Neural progenitor cell (in vitro differentiated cells): Measurements from ENCODE around the gene CDK10. TPM values are rescaled to one million over a fixed set of nuclear protein-coding genes. Genes with fewer than 3 reads are reported as not detected.
A peak's percentile ranks its signal among the peaks of the same experiment; 100 is the strongest.

Experiments used
- DNase-seq: peaks from one replicate; pipeline ENCODE4 v3.0.0-alpha.2; 2016; ENCODE audit warnings: low spot score
- H2AFZ ChIP-seq: fragments of 200-600 bp; sonication (generic); replicated peaks from 2 replicates; pipeline ENCODE4 v1.6.1; 2016; ENCODE audit warnings: antibody characterized with exemption
- H3F3A ChIP-seq: fragments of 200-600 bp; sonication (generic); 2 replicates; pipeline ENCODE4 v1.6.1; 2016; ENCODE audit warnings: antibody characterized with exemption, low read depth
- H3K27ac ChIP-seq: fragments of 200-600 bp; sonication (generic); 2 replicates; pipeline ENCODE4 v1.5.1; 2016; ENCODE audit warnings: mild to moderate bottlenecking
- H3K27me3 ChIP-seq: fragments of 200-600 bp; sonication (generic); 2 replicates; pipeline ENCODE4 v1.6.1; 2016; ENCODE audit warnings: mild to moderate bottlenecking, moderate library complexity
- H3K36me3 ChIP-seq: fragments of 200-600 bp; sonication (generic); 2 replicates; pipeline ENCODE4 v1.5.1; 2016
- H3K4me1 ChIP-seq: fragments of 200-600 bp; sonication (generic); 2 replicates; pipeline ENCODE4 v1.6.1; 2016; ENCODE audit warnings: mixed run types
- H3K4me2 ChIP-seq: fragments of 200-600 bp; sonication (generic); 2 replicates; pipeline ENCODE4 v1.6.1; 2016
- H3K4me3 ChIP-seq: fragments of 200-600 bp; sonication (generic); 2 replicates; pipeline ENCODE4 v1.5.1; 2016
- H3K79me2 ChIP-seq: fragments of 200-600 bp; sonication (generic); 2 replicates; pipeline ENCODE4 v1.6.1; 2016; ENCODE audit warnings: low read depth
- H3K9ac ChIP-seq: fragments of 200-600 bp; sonication (generic); 2 replicates; pipeline ENCODE4 v1.6.1; 2016
- H3K9me3 ChIP-seq: fragments of 200-600 bp; sonication (generic); 2 replicates; pipeline ENCODE4 v1.5.1; 2016; ENCODE audit warnings: low read depth
- H4K20me1 ChIP-seq: fragments of 200-600 bp; sonication (generic); 2 replicates; pipeline ENCODE4 v1.6.1; 2016; ENCODE audit warnings: low read depth
- H3K27ac Mint-ChIP-seq: 3 replicates; pipeline ENCODE4 v1.8.0; 2021; ENCODE audit warnings: mixed read lengths
- H3K27me3 Mint-ChIP-seq: 2 replicates; pipeline ENCODE4 v1.8.0; 2022; ENCODE audit warnings: low read depth, mild to moderate bottlenecking, inconsistent platforms, moderate library complexity, mixed read lengths; ENCODE audit not compliant: insufficient read depth
- H3K36me3 Mint-ChIP-seq: 3 replicates; pipeline ENCODE4 v1.8.0; 2021; ENCODE audit warnings: mixed read lengths
- H3K4me1 Mint-ChIP-seq: 3 replicates; pipeline ENCODE4 v1.8.0; 2021; ENCODE audit warnings: mixed read lengths
- H3K4me3 Mint-ChIP-seq: 3 replicates; pipeline ENCODE4 v1.8.0; 2021; ENCODE audit warnings: mild to moderate bottlenecking, moderate library complexity, mixed read lengths
- H3K9me3 Mint-ChIP-seq: 3 replicates; pipeline ENCODE4 v1.8.0; 2020; ENCODE audit warnings: mixed read lengths
- EZH2 ChIP-seq: fragments of 200-600 bp; sonication (generic); IDR thresholded peaks from 2 replicates; pipeline ENCODE4 v1.6.1; 2017; ENCODE audit warnings: antibody characterized with exemption, mild to moderate bottlenecking, moderate library complexity
- EZH2phosphoT487 ChIP-seq: fragments of 200-600 bp; sonication (generic); IDR thresholded peaks from 2 replicates; pipeline ENCODE4 v1.6.1; 2017; ENCODE audit warnings: antibody characterized with exemption
- total RNA-seq: library from RNA; depleted of rRNA; stranded (reverse); fragments of >200 nt; gene quantifications from 2 replicates; pipeline ENCODE4 v1.2.3, GENCODE V29; 2015; ENCODE audit warnings: low replicate concordance
- TF ChIP-seq, protein P1 (sequence below): fragments of 200-600 bp; sonication (generic); IDR thresholded peaks from 2 replicates; pipeline ENCODE4 v1.5.1; 2017; ENCODE audit warnings: antibody characterized with exemption, mild to moderate bottlenecking

The CDK10 gene
- total RNA-seq, 1 donor from 2014 or later, result 75.6 TPM

DNA sequence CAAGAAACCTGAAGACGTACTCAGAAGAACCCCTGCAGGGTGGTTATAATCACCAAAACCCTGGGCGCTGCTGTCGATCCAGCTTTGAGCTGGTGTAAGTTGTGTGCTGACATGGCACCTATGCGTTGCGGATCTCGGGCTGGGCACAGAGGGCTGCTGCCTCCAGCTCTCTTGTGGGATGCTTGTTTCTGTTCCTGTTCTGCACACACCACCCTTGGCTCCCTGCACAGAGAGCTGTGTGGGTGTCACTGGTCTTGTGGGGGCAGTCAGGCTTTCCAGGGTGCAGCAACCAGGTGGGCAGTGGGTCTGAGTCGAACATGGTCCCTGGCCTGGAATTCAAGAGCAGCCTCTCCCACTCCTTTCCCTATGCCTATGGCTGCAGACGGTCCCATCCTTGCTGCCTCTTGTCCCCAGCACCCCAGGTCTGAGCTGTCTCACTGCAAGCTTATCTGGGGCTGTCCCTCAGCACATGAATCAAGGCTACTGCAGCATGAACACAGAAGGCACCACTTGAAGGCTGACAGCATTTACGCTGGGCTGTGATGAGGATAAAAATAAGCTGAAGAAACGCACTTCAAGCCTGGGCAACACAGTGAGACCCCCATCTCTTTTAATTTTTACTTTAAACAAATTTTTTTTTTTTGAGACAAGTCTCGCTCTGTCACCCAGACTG is 55.0 kb downstream of the CDK10 start:
- Histone ChIP-seq H4K20me1 (no peaks in the 10 kb centered on the region), H2AFZ (no peak overlapping the region), H3K9ac (no peak overlapping the region), H3K27ac (no peak overlapping the region), H3K4me2 (no peak overlapping the region), H3F3A (no peaks in the 10 kb centered on the region), H3K9me3 (no peaks in the 10 kb centered on the region), H3K4me3 (no peak overlapping the region), H3K27me3 (no peaks in the 10 kb centered on the region), H3K79me2 (no peaks in the 10 kb centered on the region), H3K4me1 (no peaks in the 10 kb centered on the region), H3K36me3 (no peaks in the 10 kb centered on the region)
- no peaks in the 10 kb centered on the region for H3K9me3 Mint-ChIP-seq
- TF ChIP-seq, protein P1, sequence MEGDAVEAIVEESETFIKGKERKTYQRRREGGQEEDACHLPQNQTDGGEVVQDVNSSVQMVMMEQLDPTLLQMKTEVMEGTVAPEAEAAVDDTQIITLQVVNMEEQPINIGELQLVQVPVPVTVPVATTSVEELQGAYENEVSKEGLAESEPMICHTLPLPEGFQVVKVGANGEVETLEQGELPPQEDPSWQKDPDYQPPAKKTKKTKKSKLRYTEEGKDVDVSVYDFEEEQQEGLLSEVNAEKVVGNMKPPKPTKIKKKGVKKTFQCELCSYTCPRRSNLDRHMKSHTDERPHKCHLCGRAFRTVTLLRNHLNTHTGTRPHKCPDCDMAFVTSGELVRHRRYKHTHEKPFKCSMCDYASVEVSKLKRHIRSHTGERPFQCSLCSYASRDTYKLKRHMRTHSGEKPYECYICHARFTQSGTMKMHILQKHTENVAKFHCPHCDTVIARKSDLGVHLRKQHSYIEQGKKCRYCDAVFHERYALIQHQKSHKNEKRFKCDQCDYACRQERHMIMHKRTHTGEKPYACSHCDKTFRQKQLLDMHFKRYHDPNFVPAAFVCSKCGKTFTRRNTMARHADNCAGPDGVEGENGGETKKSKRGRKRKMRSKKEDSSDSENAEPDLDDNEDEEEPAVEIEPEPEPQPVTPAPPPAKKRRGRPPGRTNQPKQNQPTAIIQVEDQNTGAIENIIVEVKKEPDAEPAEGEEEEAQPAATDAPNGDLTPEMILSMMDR, result no peak
- no peak for TF ChIP-seq EZH2phosphoT487
- no peak for TF ChIP-seq EZH2
- no peaks in the 10 kb centered on the region for H3K27me3 Mint-ChIP-seq
- H3K4me1 Mint-ChIP-seq, result no peaks in the 10 kb centered on the region
- H3K4me3 Mint-ChIP-seq, result no peak overlapping the region
- peaks cover 30% of the 10 kb centered on the region for H3K36me3 Mint-ChIP-seq
- H3K27ac Mint-ChIP-seq, result no peak overlapping the region
- no peak for DNase-seq

DNA sequence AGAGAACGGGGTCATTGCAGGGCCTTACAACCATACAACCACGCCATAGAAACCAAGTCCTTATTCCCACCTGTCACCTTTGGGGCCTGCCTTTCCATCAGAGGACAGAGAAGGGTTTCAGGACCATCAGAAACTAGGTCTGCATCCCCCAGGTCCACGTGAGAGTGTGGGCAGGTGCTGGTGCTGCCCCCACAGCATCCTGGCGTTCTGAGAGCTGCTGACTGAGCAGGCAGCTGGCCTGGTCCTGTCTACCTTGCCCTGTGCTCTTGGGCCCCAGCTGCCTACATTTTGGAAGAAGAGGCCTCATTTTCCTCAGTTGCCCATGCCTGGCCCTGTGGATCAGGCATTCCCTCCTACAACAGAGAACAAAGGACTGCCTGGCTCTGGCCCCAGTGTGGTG is 56.5 kb downstream of the CDK10 start:
- Mint-ChIP-seq H3K27me3 (no peaks in the 10 kb centered on the region), H3K36me3 (peaks cover 20% of the 10 kb centered on the region), H3K4me1 (no peaks in the 10 kb centered on the region), H3K27ac (peak overlapping the region; percentile 82), H3K9me3 (no peaks in the 10 kb centered on the region), H3K4me3 (no peak overlapping the region)
- Histone ChIP-seq H3K4me2 (no peak overlapping the region), H3K27me3 (no peaks in the 10 kb centered on the region), H3F3A (no peaks in the 10 kb centered on the region), H3K4me1 (no peaks in the 10 kb centered on the region), H4K20me1 (no peaks in the 10 kb centered on the region), H3K36me3 (no peaks in the 10 kb centered on the region), H3K27ac (peak overlapping the region; percentile 37), H2AFZ (no peak overlapping the region), H3K9me3 (no peaks in the 10 kb centered on the region), H3K79me2 (no peaks in the 10 kb centered on the region), H3K9ac (no peak overlapping the region), H3K4me3 (no peak overlapping the region)
- no peak for TF ChIP-seq EZH2phosphoT487
- no peak for DNase-seq

DNA sequence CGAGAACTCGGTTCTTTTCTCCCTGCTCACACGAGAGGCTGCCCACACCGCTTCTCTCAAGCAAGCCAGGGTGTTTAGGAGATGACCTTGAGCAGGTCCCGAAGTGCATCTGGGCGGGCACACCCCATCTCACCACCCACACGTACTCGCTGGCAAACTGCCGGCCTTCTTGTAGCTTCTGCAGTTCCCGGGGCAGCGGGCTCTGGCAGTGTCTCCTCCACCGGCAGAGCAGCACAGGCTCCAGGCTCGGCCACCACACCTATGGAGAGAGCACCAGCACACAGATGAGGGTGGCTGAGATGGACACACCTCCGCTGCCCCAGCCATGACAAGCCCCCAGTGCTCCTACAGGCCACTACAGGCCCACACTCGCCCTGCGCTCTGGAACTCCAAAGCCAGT is 58.3 kb downstream of the CDK10 start:
- no peaks in the 10 kb centered on the region for H3K4me1 Mint-ChIP-seq
- H3K4me2 ChIP-seq, result no peak overlapping the region
- no peak overlapping the region for H2AFZ ChIP-seq
- H3K27ac Mint-ChIP-seq, result no peak overlapping the region
- no peaks in the 10 kb centered on the region for H4K20me1 ChIP-seq
- H3K36me3 ChIP-seq, result no peaks in the 10 kb centered on the region
- H3K27ac ChIP-seq, result no peak overlapping the region
- TF ChIP-seq, protein P1, result no peak
- H3F3A ChIP-seq, result no peaks in the 10 kb centered on the region
- H3K9ac ChIP-seq, result no peak overlapping the region
- no peaks in the 10 kb centered on the region for H3K79me2 ChIP-seq
- no peak for DNase-seq
- no peaks in the 10 kb centered on the region for H3K27me3 ChIP-seq
- no peak overlapping the region for H3K4me3 ChIP-seq
- H3K9me3 Mint-ChIP-seq, result no peaks in the 10 kb centered on the region
- H3K36me3 Mint-ChIP-seq, result peaks cover 18% of the 10 kb centered on the region
- no peak overlapping the region for H3K4me3 Mint-ChIP-seq
- H3K9me3 ChIP-seq, result no peaks in the 10 kb centered on the region
- no peaks in the 10 kb centered on the region for H3K4me1 ChIP-seq
- H3K27me3 Mint-ChIP-seq, result no peaks in the 10 kb centered on the region

Other genes starting within 250 kb of the CDK10 start
- 47.3 and 68.1 TPM in 2 replicates for gene ANKRD11, start 196.1 kb upstream of the CDK10 start, total RNA-seq
- gene SPG7, start 178.3 kb upstream of the CDK10 start, total RNA-seq, result 122 and 240 TPM in 2 replicates
- 1,914 and 5,602 TPM in 2 replicates for gene RPL13, start 126.0 kb upstream of the CDK10 start, total RNA-seq
- 5.2 and 21.1 TPM in 2 replicates for gene CPNE7, start 110.9 kb upstream of the CDK10 start, total RNA-seq
- gene DPEP1, start 73.0 kb upstream of the CDK10 start, total RNA-seq, result 0.24 and 0.74 TPM in 2 replicates
- 34.6 and 78.5 TPM in 2 replicates for gene CHMP1A, start 29.0 kb upstream of the CDK10 start, total RNA-seq
- gene SPATA33, start 28.9 kb upstream of the CDK10 start, total RNA-seq, result 9.3 and 14.1 TPM in 2 replicates
- gene SPATA2L, start 15.0 kb downstream of the CDK10 start, total RNA-seq, result 7.6 and 13.2 TPM in 2 replicates
- 1.6 and 4.7 TPM in 2 replicates for gene VPS9D1, start 34.2 kb downstream of the CDK10 start, total RNA-seq
- 8.4 and 21.7 TPM in 2 replicates for gene ZNF276, start 34.8 kb downstream of the CDK10 start, total RNA-seq
- gene FANCA, start 130.0 kb downstream of the CDK10 start, total RNA-seq, result 34.6 and 43.0 TPM in 2 replicates
- 6.5 and 9.0 TPM in 2 replicates for gene SPIRE2, start 141.8 kb downstream of the CDK10 start, total RNA-seq
- gene TCF25, start 186.9 kb downstream of the CDK10 start, total RNA-seq, result 95.6 and 127 TPM in 2 replicates
- gene MC1R, start 232.2 kb downstream of the CDK10 start, total RNA-seq, result 1.7 and 5.5 TPM in 2 replicates
- gene TUBB3, start 236.7 kb downstream of the CDK10 start, total RNA-seq, result 41.4 and 107 TPM in 2 replicates